HG03159 (cell line): ENCODE results near the gene KLF6.
A peak's percentile ranks its signal among the peaks of the same experiment; 100 is the strongest.

Source experiments
- ATAC-seq: cut with Tn5 transposase; IDR thresholded peaks from one replicate; pipeline ENCODE4 v1.9.1; 2021; ENCODE audit warnings: mild to moderate bottlenecking, moderate library complexity; ENCODE audit not compliant: unreplicated experiment

The KLF6 gene

GRCh38 chr10:3790272-3790671 lies 5.3 kb upstream of the KLF6 start:
- no peak for ATAC-seq

- no peak for ATAC-seq
Measured at GRCh38 chr10:3789621-3790020, 4.6 kb upstream of the KLF6 start.

DNA sequence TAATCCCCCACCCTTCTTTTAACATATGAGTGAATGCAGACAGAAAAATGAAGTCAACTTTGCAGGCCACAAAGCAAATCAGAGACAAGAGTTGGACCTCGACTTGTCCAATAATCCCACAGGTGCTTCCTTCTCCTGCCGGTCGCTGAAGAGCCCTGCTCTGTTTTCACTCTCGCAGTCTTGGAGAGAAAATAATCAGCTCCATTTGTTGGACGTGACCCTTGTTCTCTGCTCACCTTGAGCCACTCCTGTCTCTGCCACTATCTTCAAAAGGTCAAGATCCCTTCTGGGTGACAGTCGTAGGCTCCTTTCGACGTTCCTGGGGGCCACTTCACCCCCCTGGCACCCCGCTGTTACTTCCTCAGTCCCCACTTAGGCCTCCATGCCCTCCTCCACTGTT lies 2.8 kb upstream of the KLF6 start:
- ATAC-seq: no peak

DNA sequence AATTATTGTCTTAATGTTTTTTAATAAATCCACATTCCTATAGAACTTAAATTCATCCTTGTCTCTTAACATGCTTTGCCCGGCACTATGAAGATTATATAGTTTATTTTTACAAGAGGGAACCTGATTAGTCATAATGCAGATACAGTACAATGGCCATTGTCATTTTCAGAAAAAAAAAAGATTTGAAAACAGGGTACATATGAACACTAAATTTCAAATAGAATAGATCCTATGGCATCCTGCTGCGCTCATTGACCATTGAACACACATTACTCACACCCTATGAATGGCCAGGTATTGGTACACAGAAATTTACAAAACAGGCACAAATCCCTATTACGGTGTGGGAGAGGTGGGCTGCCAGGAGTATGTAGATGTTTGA lies 2.0 kb upstream of the KLF6 start:
- ATAC-seq: no peak

DNA sequence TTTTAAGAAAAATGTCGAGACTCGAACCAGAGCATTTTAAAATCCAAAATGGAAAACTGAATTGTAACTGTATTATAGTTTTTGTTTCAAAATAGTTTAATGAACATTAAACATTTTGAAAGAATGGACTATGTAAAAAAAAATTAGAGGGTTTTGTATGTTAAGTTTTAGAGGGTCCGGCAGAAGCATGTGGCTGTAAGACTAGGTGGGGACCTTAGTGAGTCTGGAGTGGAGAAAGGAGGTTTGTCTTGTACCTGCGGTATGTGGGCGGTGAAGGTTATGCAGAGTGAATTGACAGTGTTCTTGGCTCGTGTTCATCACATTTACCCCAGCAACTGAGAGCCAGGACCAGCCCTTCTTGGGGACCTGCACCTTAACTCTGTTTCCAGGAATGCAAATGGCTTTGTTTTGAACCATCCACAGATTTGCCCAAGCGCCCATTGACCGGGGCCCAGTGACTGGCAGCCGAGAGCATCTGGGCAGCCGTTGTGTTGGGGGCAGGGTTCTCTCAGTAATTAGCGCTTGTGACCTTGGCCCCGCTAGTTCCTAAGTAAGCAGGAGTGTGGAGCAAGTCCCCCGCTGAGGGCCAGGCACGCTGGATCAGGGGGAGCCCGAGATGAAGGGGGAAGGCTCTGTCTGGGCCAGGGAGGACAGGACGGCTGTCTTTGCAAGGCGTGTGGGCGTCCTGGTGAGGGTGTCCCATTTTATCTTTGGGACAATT lies 1.4 kb upstream of the KLF6 start:
- ATAC-seq: no peak

GRCh38 chr10:3785851-3786271 lies 852 bp upstream of the KLF6 start:
- peak; percentile 2 for ATAC-seq

GRCh38 chr10:3785251-3785850 lies 342 bp upstream of the KLF6 start:
- ATAC-seq: peak; percentile 69

DNA sequence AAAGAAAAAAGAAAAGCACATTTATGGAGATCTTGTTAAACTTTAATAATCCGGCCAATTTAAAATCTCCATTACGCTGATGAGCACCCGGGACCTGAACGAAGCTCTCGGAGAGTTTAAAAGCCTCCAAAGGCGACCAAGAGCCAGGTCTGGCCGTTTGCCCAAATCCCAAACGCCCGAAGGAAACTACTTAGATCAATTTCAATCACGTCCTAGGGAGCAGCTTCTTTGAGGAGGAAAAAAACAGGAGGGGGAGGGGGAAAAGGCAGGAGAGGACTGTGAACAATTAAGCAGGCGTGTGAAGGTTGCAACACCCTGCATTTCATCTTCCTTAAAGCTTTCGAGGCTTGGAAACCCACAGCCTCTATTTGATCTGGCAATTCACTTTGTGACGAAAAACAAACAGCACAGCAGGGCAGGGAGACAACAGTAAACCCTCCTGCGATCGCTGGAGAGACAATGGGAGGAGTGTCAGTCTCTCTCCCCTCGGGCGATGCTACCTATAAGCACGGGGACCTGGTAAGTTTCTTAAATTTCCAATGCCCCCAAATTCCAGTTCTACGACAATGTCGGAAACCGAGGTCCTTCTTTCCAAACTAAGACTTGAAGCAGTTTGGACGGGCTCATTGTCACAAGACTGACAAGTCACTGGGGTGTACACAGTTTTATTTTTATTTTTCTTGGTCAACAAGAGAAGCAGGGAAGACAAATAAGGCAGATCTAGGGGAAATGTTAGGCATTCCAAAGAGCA lies 1.2 kb downstream of the KLF6 start:
- ATAC-seq: no peak

DNA sequence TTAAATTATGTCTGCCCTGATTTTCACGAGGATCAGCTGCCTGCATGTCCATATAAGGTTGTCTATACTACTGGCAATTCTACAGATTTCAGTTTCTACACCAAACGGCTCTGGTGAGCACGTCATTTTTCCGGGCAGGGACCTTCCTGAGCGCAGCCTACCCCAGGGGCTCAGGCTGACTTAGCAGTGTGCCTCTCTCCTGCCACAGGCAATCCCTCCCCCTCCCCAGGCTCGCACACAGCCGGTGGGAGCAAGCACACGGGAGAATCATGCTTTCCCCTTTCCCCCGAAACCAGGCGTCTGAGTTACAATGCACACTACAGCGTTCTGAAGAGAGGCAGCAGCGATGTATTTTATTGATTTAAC lies 1.7 kb downstream of the KLF6 start:
- ATAC-seq: peak; percentile 21

- ATAC-seq: peak; percentile 18
Measured at GRCh38 chr10:3782451-3783315, 2.3 kb downstream of the KLF6 start.

GRCh38 chr10:3782146-3782450 lies 2.9 kb downstream of the KLF6 start:
- ATAC-seq: no peak

GRCh38 chr10:3781468-3782145 lies 3.4 kb downstream of the KLF6 start:
- ATAC-seq: no peak

- ATAC-seq: no peak
Measured at GRCh38 chr10:3780771-3781467, 4.1 kb downstream of the KLF6 start.

DNA sequence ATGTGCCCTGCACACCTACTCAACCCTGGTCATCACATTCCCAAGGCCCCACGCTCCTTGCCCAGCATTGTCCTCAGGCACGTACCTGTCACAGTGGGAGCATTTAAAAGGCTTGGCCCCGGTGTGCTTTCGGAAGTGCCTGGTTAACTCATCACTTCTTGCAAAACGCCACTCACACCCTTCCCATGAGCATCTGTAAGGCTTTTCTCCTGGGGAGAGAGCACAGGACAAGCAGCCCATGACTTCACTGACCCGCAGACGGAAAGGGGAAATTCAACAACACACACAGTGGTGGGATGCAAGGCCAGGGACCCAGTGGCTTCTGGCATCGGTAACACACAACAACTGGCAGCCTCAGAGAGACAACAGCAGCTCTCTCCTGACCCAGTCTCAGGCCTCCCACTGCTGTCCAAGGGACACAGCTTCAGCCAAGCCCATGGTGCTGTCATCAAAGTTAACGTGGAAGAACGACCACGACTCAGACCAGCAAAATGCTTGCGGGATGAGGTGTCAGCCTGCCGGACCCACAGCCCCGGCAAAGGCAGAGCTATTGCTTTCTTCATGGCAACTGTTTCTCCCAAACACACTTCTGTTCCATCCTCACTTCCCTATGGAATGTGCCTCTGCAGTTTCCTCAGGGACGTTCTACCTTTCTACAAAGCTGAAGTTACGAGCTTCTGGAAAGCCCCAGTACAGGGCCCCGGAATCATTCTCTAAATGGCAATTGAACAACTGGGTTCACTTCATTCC lies 4.8 kb downstream of the KLF6 start:
- ATAC-seq: no peak

DNA sequence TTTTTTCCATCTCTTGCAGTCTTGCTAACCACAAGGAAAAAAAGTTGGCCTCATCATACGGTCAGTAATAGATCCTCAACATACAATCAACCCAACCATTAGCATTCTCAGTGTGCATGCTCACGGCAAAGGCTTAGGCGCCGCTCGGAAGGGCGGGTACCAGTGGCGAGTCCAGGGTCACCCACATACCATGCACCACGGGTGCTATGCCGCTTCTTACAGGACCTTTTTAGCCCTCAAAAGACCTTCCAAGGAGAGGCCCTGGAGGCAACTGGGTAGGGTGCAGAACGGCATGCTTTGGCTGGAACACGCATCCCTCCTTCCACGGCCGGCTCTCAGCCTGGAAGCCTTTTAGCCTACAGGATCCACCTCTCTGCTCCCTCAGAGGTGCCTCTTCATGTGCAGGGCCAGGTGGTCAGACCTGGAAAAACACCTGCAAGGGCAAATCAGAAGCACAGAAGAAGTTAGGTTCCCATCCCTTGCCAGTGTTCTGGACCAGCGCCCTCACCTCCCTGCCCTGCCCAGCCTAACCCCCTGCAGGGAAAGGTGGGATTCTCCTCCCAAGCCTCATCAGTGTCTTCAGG lies 5.8 kb downstream of the KLF6 start:
- no peak for ATAC-seq

GRCh38 chr10:3778692-3779157 lies 6.3 kb downstream of the KLF6 start:
- ATAC-seq: no peak

- ATAC-seq: no peak
Measured at GRCh38 chr10:3777981-3778691, 6.9 kb downstream of the KLF6 start.

GRCh38 chr10:3776796-3777571 lies 8.0 kb downstream of the KLF6 start:
- no peak for ATAC-seq
